ENCODE results near the gene PLXNA2. TPM values are rescaled to one million over a fixed set of nuclear protein-coding genes. Genes with fewer than 3 reads are reported as not detected.

Gene PLXNA2
- total and polyA plus RNA-seq, 2 of the 8 experiments (the other 6 are each of a cell fraction or from before 2014, with no cell fraction given) = 0.33 to 1.5 TPM

DNA sequence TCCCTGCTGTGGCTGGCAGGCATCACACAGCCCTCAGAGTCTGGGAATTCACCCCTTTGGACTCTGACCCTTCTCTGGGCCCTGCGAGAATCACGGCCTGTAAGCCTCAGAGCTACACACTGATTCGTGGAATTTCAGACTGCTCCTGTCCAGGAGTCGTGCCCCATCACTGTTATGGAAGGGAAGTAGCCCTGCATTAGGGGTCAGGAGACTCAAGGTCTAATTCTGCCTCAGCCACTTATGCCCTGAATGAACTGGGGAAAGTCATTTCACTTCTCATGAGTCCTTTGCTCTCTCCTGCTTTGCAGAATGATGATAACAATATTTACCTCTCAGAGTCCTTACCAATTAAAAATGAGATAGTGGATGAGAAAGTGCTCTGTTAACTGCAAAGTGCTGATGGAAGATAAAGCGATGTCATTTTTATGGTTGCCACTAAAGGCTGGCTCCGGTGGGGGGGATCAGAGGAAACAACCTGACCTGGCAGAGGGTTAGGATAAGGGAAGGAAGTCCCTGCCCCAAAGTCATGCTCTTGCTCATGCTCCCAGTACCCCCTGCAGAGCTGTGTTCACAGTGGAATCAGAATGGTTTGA, 184.7 kb downstream of the PLXNA2 start:
- Histone ChIP-seq H3K4me1 (replicated peaks in 1 of 4; ENCODE audit: control insufficient read depth in 3 of 4, insufficient read depth in 4 of 4, low read length in 3 of 4) (peaks cover 0 to 10% (median 5%) of the 10 kb centered on the region in 4 experiments; a peak in 6 of 7 replicates), H2AFZ (ENCODE audit: low read length) (no peak overlapping the region), H2BK5ac (ENCODE audit: low read depth, low read length) (no peak overlapping the region), H3K79me2 (ENCODE audit: control insufficient read depth in 1 of 2, insufficient read depth in 2 of 2, low read length in 2 of 2) (no peaks in the 10 kb centered on the region), H3K79me1 (ENCODE audit: low read depth, low read length) (no peaks in the 10 kb centered on the region), H3K27ac (ENCODE audit: low read depth, low read length) (no peak overlapping the region), H3K56ac (replicated peaks; ENCODE audit: insufficient read length, low read depth, low read length) (no peak overlapping the region), H3K23ac (ENCODE audit: insufficient read length) (no peak overlapping the region), H4K91ac (replicated peaks; ENCODE audit: insufficient read length, low read length) (no peak overlapping the region), H3K4me3 (ENCODE audit: extremely low read depth in 1 of 4, insufficient read depth in 2 of 4, low read depth in 3 of 4, low read length in 4 of 4) (no peak overlapping the region), H4K5ac (ENCODE audit: insufficient read length, low read depth, low read length) (no peak overlapping the region), H3K14ac (ENCODE audit: insufficient read length) (no peak overlapping the region), H3K27me3 (replicated peaks in 1 of 4; ENCODE audit: control insufficient read depth in 3 of 4, extremely low read depth in 1 of 4, insufficient read depth in 3 of 4, low read length in 3 of 4) (no peaks in the 10 kb centered on the region), H2BK15ac (ENCODE audit: low read length) (no peak overlapping the region), H4K20me1 (replicated peaks in 1 of 2; ENCODE audit: control insufficient read depth in 1 of 2, insufficient read depth in 2 of 2, low read length in 2 of 2) (no peaks in the 10 kb centered on the region), H3K36me3 (ENCODE audit: control insufficient read depth in 2 of 4, insufficient read depth in 4 of 4, low read length in 3 of 4) (no peaks in the 10 kb centered on the region), H4K8ac (ENCODE audit: extremely low read depth, insufficient read depth, low read length) (no peak overlapping the region), H3K4ac (replicated peaks; ENCODE audit: insufficient read length, low read depth, low read length) (no peak overlapping the region), H3K23me2 (ENCODE audit: low read depth, low read length) (no peaks in the 10 kb centered on the region), H3K18ac (ENCODE audit: extremely low read depth, low read length) (no peak overlapping the region), H3K4me2 (ENCODE audit: insufficient read depth in 1 of 2, low read depth in 2 of 2, low read length in 2 of 2) (no peak overlapping the region), H2BK20ac (ENCODE audit: low read length) (no peak overlapping the region), H2BK120ac (replicated peaks; ENCODE audit: low read depth, low read length) (no peak overlapping the region), H2AK5ac (ENCODE audit: low read depth, low read length) (no peak overlapping the region), H3K9me3 (ENCODE audit: insufficient read depth in 2 of 2, low read depth in 1 of 2, low read length in 1 of 2) (no peaks in the 10 kb centered on the region), H3K9ac (replicated peaks in 1 of 4; ENCODE audit: extremely low read depth in 1 of 4, low read depth in 3 of 4, low read length in 3 of 4) (no peak overlapping the region), H2BK12ac (ENCODE audit: low read depth, low read length) (no peak overlapping the region; the same call in 1 of the 2 replicates)
- no peak for TF ChIP-seq CREB1 (IDR thresholded peaks at IDR 0.05)
- no peak for TF ChIP-seq KDM1A (IDR thresholded peaks at IDR 0.05; ENCODE audit: borderline replicate concordance, low read length)
- no peak for TF ChIP-seq HDAC2 (IDR thresholded peaks at IDR 0.05; ENCODE audit: borderline replicate concordance in 1 of 2, low read depth in 2 of 2, low read length in 2 of 2)
- no peak for TF ChIP-seq BCL11A (IDR thresholded peaks at IDR 0.05; ENCODE audit: low read depth in 2 of 2, low read length in 2 of 2)
- DNase-seq (ENCODE audit: low read depth in 1 of 2, low spot score in 2 of 2) (no peak), FAIRE-seq (no peak)
- ChIA-PET POLR2A (ENCODE audit: partially characterized antibody) (no interaction called here), CTCF (ENCODE audit: partially characterized antibody) (interaction anchor here (0.6 to 3.9 kb wide), 7 partner anchors 11 to 366 kb away, joined by 3 to 19 read pairs (median 3); no protein-coding TSS in a partner anchor)
- 88% methylated on average over 6 of the region's 6 CpGs; no CpG with 5 or more reads in 1 of the 2 experiments for WGBS, 2 experiments (ENCODE audit: extremely low coverage in 1 of 2, insufficient coverage in 1 of 2, insufficient read length in 1 of 2, insufficient replicate concordance in 2 of 2, low coverage in 1 of 2, low lambda C conversion rate in 2 of 2, missing lambda C conversion rate in 1 of 2)
